GM21367 (cell line): Measurements from ENCODE around the gene ZNF837.
A peak's percentile ranks its signal among the peaks of the same experiment; 100 is the strongest.

Experiments used
- ATAC-seq: cut with Tn5 transposase; IDR thresholded peaks from one replicate; pipeline ENCODE4 v1.9.1; 2021; ENCODE audit not compliant: unreplicated experiment

Gene ZNF837

GRCh38 chr19:58372311-58373133, 8.3 kb downstream of the ZNF837 start:
- no peak for ATAC-seq

DNA sequence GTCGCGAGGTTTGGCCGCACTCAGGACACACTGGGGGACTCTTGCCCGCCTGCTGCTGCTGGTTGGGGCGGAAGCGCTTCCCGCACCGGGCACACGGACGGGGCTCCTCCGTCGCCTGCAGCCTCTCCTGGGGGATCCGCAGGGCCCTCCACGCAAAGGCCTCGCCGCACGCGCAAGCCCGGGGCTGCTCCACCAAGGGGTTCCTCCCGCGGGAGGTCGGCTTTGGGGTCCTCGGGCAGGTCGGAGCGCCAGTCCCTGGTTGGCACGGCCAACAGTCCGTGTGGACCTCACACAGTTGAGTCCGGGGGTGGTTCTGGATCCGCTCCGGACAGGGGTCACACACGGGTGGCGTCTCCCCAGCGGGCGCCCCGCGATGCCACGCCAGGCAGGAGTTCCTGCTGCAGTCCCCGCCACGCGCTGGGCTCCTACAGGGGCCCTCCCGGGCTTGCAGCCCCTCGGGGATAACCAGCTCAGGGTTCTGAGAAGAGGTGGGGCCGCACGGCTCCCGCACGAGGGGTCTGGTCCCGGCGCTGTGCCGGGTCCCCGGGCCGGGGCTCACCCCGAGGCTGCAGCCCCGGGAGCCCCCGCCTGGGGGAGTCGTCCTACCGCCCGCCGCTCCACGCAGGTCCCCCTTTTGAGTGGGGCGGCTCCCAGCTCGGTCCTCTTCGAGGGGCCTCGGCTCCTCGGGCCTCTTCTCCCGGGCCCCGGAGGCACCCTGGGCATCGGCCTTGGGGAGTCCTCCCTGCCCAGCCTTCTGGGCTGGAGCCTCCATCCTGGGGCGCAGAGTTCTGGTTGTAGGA, 12.1 kb downstream of the ZNF837 start:
- no peak for ATAC-seq

DNA sequence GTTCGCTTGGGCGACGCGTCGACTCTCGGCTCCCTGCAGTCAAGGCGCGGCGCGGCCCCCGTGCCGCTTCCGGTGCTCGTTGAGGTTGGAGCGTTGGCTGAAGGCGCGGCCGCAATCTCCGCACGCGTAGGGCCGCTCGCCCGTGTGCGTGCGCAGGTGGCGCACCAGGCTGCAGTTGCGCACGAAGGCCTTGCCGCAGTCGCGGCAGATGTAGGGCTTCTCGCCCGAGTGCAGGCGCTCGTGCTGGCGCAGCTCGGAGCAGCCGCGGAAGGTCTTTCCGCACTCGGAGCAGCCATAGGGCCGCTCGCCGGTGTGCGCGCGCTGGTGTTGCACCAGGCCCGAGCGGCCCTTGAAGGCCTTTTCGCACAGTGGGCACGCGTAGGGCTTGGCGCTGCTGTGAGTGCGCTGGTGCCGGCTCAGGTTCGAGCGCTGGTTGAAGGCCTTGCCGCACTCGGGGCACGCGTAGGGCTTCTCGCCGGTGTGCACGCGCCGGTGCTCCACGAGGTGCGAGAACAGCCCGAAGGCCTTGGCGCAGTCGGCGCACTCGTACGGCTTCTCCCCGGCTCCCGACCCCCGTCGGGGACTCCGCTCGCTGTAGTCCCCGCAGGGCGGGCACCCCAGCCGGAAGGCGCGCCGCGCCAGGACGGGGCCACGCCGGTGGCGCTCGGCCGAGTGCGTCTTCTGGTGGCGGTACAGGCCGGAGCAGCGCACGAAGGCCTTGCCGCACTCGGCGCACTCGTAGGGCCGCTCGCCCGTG, 13.0 kb downstream of the ZNF837 start:
- ATAC-seq: no peak

- ATAC-seq: no peak
Observed at GRCh38 chr19:58366585-58367430, 14.0 kb downstream of the ZNF837 start.

- no peak for ATAC-seq
Observed at GRCh38 chr19:58364146-58364545, 16.7 kb downstream of the ZNF837 start.

GRCh38 chr19:58362272-58362994, 18.4 kb downstream of the ZNF837 start, which contains the start of gene ZNF497:
ZNF497 (minus strand) TSS chr19:58362751; CDS start chr19:58357635, 5,116 bp downstream.
- peak; percentile 79 for ATAC-seq

DNA sequence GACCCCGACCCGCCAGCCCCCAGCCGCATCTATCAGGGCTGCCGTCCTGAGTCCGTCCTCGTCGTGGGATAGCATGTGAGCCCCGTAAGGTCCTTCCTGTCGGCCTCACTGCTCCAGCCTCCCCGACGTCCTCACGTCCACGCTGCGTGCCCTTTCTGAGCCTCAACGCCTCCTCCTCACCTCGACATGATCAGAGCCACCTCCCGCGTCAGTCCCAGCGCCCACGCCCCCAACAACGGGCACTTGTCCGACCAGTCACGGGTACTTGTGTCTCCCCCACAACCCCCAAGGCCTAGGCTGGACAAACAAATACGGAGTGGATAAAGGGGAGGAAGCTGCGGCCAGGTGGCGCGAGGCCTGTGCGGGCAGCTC, 18.9 kb downstream of the ZNF837 start:
- ATAC-seq: no peak

DNA sequence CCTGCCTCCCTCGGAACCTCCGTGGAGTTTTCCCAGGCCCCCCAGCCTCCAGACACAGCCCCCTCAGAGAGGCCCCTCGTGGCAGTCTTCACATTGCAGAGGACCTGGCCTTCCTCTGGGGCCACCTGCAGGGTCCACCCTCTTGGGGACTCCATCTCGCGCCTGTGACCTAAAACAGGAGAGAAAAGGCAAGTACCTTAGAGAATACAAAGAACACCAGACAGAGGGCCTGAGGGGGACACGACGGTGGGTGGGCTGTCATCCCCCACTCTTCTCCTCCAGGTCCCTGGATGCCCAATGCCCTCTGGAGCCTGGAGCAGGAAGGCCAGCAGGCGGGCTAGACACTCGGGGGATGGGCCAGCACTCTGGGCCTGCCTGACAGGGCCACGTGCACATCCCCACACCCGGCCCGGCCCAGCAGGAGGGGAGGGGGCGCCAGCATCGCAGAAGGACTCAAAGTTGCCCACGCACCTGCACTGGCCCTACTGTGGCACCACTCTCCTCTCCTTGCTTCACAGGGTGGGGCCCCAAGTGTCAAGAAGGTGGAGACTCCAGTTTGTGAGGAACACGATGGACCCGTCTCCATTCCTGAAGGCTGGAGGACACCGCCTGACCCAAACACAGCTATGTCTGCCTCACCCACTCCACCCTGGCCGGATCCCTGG, 23.2 kb downstream of the ZNF837 start:
- no peak for ATAC-seq

GRCh38 chr19:58356766-58357480, 23.9 kb downstream of the ZNF837 start:
- no peak for ATAC-seq

GRCh38 chr19:58355908-58356765, 24.7 kb downstream of the ZNF837 start:
- ATAC-seq: no peak

DNA sequence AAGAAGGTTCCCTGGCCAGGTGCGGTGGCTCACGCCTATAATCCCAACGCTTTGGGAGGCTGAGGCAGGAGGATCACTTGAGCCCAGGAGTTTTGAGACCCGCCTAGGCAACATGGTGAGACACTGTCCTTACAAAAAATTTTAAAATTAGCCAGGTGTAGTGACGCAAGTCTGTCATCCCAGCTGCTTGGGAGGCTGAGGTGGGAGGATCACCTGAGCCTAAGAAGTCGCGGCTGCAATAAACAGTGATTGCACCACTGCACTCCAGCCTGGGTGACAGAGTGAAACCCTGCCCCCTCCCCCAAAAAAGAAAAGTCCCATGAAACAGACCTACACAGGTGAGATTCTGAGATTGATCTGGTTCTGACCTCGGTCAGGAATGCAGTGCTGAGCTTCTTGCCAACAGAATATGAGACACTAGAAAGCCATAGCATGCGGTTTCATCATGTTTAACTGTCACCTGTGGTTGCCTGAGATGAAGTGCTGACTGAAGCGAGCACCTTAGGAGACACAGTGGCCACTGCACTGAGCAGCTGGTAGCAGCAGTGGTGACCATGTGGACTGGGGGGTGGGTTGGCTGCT, 25.5 kb downstream of the ZNF837 start:
- no peak for ATAC-seq

DNA sequence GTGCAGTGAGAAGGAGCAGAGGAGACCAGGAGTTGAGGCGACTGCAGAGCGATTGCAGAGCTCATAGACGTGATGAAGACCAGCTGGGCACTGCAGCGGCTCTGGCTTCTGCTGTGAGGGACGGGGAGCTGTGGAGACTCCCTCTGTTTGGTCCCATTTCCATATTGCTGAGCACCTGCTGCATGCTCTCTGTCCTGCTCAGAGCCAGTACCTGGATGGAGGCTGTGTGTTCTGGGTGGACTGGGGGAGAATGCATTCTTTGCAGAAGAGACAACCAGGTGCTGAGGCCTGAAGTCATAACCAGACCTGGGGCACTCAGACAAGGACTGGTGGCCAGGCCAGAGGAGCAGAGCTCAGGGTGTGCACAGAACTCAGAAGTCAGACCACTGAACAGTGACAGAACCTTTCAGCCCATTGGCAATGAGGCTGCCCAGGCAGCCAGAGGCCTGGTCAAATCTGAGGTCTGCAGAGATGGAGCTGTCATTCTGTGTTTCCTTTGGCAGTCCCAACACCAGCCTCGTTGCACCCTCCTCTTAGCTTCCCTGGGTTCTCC, 26.3 kb downstream of the ZNF837 start:
- no peak for ATAC-seq

DNA sequence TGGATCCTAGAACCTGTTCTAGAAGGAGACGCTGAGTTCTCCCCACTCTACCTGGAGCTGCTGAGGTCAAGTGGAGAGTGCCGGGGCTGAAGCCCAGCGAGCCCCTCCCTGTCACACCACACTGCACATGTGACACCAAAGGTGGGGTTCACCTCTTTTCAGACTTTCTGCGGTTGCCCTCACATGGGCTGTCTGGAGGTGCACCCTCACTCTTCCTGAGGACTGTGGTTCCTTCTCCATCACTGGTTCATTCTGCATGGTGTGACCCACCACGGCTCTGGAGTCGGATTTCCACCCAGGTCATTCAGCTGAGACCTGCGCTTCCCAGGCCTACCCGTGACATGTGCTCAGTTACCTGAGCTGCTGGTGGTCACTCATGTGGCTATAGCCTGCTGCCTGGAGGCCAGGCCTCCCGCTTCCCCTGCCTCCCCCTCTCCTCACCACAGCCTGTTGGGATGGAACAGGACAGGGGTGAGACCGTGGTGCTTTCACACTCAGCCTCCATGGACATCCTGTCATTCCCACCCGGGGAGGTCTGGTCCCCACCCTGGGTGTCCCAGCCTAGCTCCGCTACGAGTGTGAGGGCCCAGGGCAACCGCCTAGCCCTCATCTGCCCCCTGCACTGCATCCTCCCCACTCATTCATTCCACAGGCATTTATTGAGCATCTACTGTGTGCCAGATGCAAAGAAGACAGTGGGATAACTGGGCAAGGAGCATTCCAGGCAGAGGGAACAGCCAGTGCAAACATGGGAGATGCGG, 26.9 kb downstream of the ZNF837 start:
- ATAC-seq: no peak

GRCh38 chr19:58352760-58353671, 27.8 kb downstream of the ZNF837 start, which contains the start of gene A1BG:
A1BG (minus strand) TSS chr19:58353492; CDS start chr19:58353437, 55 bp downstream.
- ATAC-seq: no peak
